Chondrocyte (in vitro differentiated cells): ENCODE data around the gene CRP. TPM values are rescaled to one million over a fixed set of nuclear protein-coding genes. Genes with fewer than 3 reads are reported as not detected.

Source experiments
- DNase-seq: peaks from one replicate; pipeline ENCODE4 v3.0.0; 2021; ENCODE audit warnings: mixed read lengths, low spot score
- H3K27ac Mint-ChIP-seq: one replicate; pipeline ENCODE4 v1.8.0; 2021; ENCODE audit warnings: mild to moderate bottlenecking, moderate library complexity, mixed read lengths; ENCODE audit not compliant: unreplicated experiment
- H3K27me3 Mint-ChIP-seq: 2 replicates; pipeline ENCODE4 v1.8.0; 2021; ENCODE audit warnings: low read depth, mixed read lengths
- H3K36me3 Mint-ChIP-seq: 2 replicates; pipeline ENCODE4 v1.8.0; 2021; ENCODE audit warnings: low read depth, mixed read lengths
- H3K4me1 Mint-ChIP-seq: 2 replicates; pipeline ENCODE4 v1.8.0; 2021; ENCODE audit warnings: low read depth, mild to moderate bottlenecking, mixed read lengths
- H3K4me3 Mint-ChIP-seq: one replicate; pipeline ENCODE4 v1.8.0; 2021; ENCODE audit warnings: mild to moderate bottlenecking, moderate library complexity, mixed read lengths; ENCODE audit not compliant: unreplicated experiment
- H3K9me3 Mint-ChIP-seq: 2 replicates; pipeline ENCODE4 v1.8.0; 2021; ENCODE audit warnings: low read depth, mixed read lengths
- CTCF ChIP-seq: fragments of 200-600 bp; sonication (generic); IDR thresholded peaks from 2 replicates; pipeline ENCODE4 v1.5.0; 2021; ENCODE audit warnings: antibody characterized with exemption, mild to moderate bottlenecking, moderate library complexity
- total RNA-seq: library from RNA; stranded (reverse); gene quantifications from 3 replicates; pipeline ENCODE4 v1.2.1, GENCODE V29; 2021

Gene CRP
- total RNA-seq, 1 donor from 2014 or later: not detected

- H3K9me3 Mint-ChIP-seq: no peaks in the 10 kb centered on the region
- no peak overlapping the region for H3K4me3 Mint-ChIP-seq
- H3K27me3 Mint-ChIP-seq: peaks cover 29% of the 10 kb centered on the region
- no peak overlapping the region for H3K27ac Mint-ChIP-seq
- DNase-seq: no peak
- no peaks in the 10 kb centered on the region for H3K4me1 Mint-ChIP-seq
- TF ChIP-seq CTCF: no peak
- H3K36me3 Mint-ChIP-seq: no peaks in the 10 kb centered on the region
Observed at GRCh38 chr1:159752135-159752580, 37.8 kb upstream of the CRP start.

- no peak for TF ChIP-seq CTCF
- Mint-ChIP-seq H3K36me3 (no peaks in the 10 kb centered on the region), H3K27ac (no peak overlapping the region), H3K9me3 (no peaks in the 10 kb centered on the region), H3K4me3 (no peak overlapping the region), H3K27me3 (peaks cover 26% of the 10 kb centered on the region), H3K4me1 (no peaks in the 10 kb centered on the region)
- no peak for DNase-seq
Observed at GRCh38 chr1:159751031-159751430, 36.6 kb upstream of the CRP start.

GRCh38 chr1:159750621-159751020, 36.2 kb upstream of the CRP start:
- Mint-ChIP-seq H3K36me3 (no peaks in the 10 kb centered on the region), H3K4me3 (no peak overlapping the region), H3K9me3 (no peaks in the 10 kb centered on the region), H3K4me1 (no peaks in the 10 kb centered on the region), H3K27me3 (peaks cover 22% of the 10 kb centered on the region), H3K27ac (no peak overlapping the region)
- no peak for TF ChIP-seq CTCF
- DNase-seq: no peak

- Mint-ChIP-seq H3K9me3 (no peaks in the 10 kb centered on the region), H3K4me3 (no peak overlapping the region), H3K4me1 (no peaks in the 10 kb centered on the region), H3K27ac (no peak overlapping the region), H3K27me3 (peaks cover 21% of the 10 kb centered on the region), H3K36me3 (no peaks in the 10 kb centered on the region)
- no peak for TF ChIP-seq CTCF
- DNase-seq: no peak
Observed at GRCh38 chr1:159749630-159750029, 35.2 kb upstream of the CRP start.

- no peak for DNase-seq
- no peaks in the 10 kb centered on the region for H3K9me3 Mint-ChIP-seq
- TF ChIP-seq CTCF: no peak
- H3K27me3 Mint-ChIP-seq: peaks cover 17% of the 10 kb centered on the region
- no peak overlapping the region for H3K27ac Mint-ChIP-seq
- no peaks in the 10 kb centered on the region for H3K4me1 Mint-ChIP-seq
- H3K4me3 Mint-ChIP-seq: no peak overlapping the region
- no peaks in the 10 kb centered on the region for H3K36me3 Mint-ChIP-seq
Observed at GRCh38 chr1:159748370-159748769, 34.0 kb upstream of the CRP start.
